GM12878 (cell line): Measurements from ENCODE around the gene METTL1. TPM values are rescaled to one million over a fixed set of nuclear protein-coding genes. Genes with fewer than 3 reads are reported as not detected.

Source experiments
- ATAC-seq: fragments of 200-7000 bp; cut with Tn5 transposase; 3 replicates; pipeline ENCODE4 v1.9.1; 2020; ENCODE audit warnings: mild to moderate bottlenecking, moderate library complexity
- BruUV-seq: library from RNA; stranded (reverse); fragments of 400-500 nt; replicated peaks from 2 replicates; lab custom pipeline; 2021; lab: Mats Ljungman, UMichigan
- CTCF ChIA-PET: fragments of 300-600 bp; sonication (Branson Sonifier 250); formaldehyde crosslinking; extraction: SDS; loops from one replicate; lab custom pipeline; 2021; ENCODE audit warnings: inconsistent platforms; lab: Yijun Ruan, JAX
- POLR2A ChIA-PET: fragments of 350-600 bp; formaldehyde crosslinking; extraction: SDS; loops from one replicate; lab custom pipeline; 2021; ENCODE audit warnings: inconsistent platforms; lab: Charles Lee
- RAD21 ChIA-PET: fragments of 300-600 bp; sonication (Branson Sonifier 250); formaldehyde crosslinking; loops from one replicate; lab custom pipeline; 2023; ENCODE audit warnings: antibody characterized with exemption; ENCODE audit not compliant: unreplicated experiment; lab: Charles Lee
- SMC1A ChIA-PET: fragments of 300-600 bp; sonication (Branson Sonifier 250); formaldehyde crosslinking; loops from one replicate; lab custom pipeline; 2023; ENCODE audit not compliant: unreplicated experiment, uncharacterized antibody; lab: Charles Lee
- DNase-seq: peaks from one replicate; pipeline ENCODE4 v3.0.0-alpha.2; 2011; ENCODE audit warnings: low read depth, low spot score
- FAIRE-seq: peaks from 3 replicates; lab custom pipeline; 2011; peaks lifted over from hg19 to GRCh38; lab: Jason Lieb, UNC
- H2AFZ ChIP-seq: 2 replicates; pipeline ENCODE4 v1.6.0; 2011; ENCODE audit warnings: low read depth, low read length, control low read depth; ENCODE audit not compliant: control insufficient read depth
- H3K27ac ChIP-seq: 2 replicates; pipeline ENCODE4 v1.5.1; 2011; ENCODE audit warnings: control low read depth; ENCODE audit not compliant: control insufficient read depth, insufficient read depth
- H3K27me3 ChIP-seq, 2 experiments: replicated peaks in 1 of 2; 2 replicates each; pipeline versions ENCODE4 v1.6.0 to v1.6.1; 2011; ENCODE audit warnings: low read length in 1 of 2; ENCODE audit not compliant: control insufficient read depth in 2 of 2, insufficient read depth in 2 of 2
- H3K36me3 ChIP-seq, 2 experiments: 2 replicates each; pipeline ENCODE4 v1.5.1; 2011; ENCODE audit warnings: low read length in 1 of 2; ENCODE audit not compliant: control insufficient read depth in 2 of 2, insufficient read depth in 2 of 2
- H3K4me1 ChIP-seq: 2 replicates; pipeline ENCODE4 v1.6.1; 2011; ENCODE audit warnings: mild to moderate bottlenecking, low read length, moderate library complexity, mixed read lengths; ENCODE audit not compliant: control insufficient read depth, insufficient read depth
- H3K4me2 ChIP-seq: 2 replicates; pipeline ENCODE4 v1.6.0; 2011; ENCODE audit warnings: control low read depth; ENCODE audit not compliant: control insufficient read depth, insufficient read depth
- H3K4me3 ChIP-seq: fragments of 200-600 bp; sonication (generic); 2 replicates; pipeline ENCODE4 v1.5.1; 2016
- H3K79me2 ChIP-seq: 2 replicates; pipeline ENCODE4 v1.6.0; 2011; ENCODE audit warnings: low read length; ENCODE audit not compliant: control insufficient read depth, insufficient read depth
- H3K9ac ChIP-seq: 2 replicates; pipeline ENCODE4 v1.8.0; 2011; ENCODE audit warnings: low read length, control low read depth, mixed read lengths; ENCODE audit not compliant: control insufficient read depth, insufficient read depth
- H3K9me3 ChIP-seq: replicated peaks from 3 replicates; pipeline ENCODE4 v1.5.1; 2011; ENCODE audit warnings: mild to moderate bottlenecking, low read length; ENCODE audit not compliant: control insufficient read depth, insufficient read depth
- H4K20me1 ChIP-seq: 2 replicates; pipeline ENCODE4 v1.6.0; 2011; ENCODE audit not compliant: control insufficient read depth, insufficient read depth
- ETV6 ChIP-seq, 2 experiments: fragments of 450-650 bp in 1 of 2; IDR thresholded peaks in 1 of 2; conservative IDR thresholded peaks in 1 of 2; 2 replicates each; pipeline ENCODE4 v1.6.1; 2014; ENCODE audit warnings: antibody characterized with exemption in 1 of 2, borderline replicate concordance in 1 of 2, low read depth in 1 of 2, mild to moderate bottlenecking in 1 of 2, moderate library complexity in 1 of 2
- IKZF2 ChIP-seq, 2 experiments: fragments of 450-650 bp; IDR thresholded peaks; 2 replicates each; pipeline ENCODE4 v1.6.1; 2017; ENCODE audit warnings: mild to moderate bottlenecking in 2 of 2, moderate library complexity in 2 of 2
- KDM1A ChIP-seq: fragments of 200-600 bp; sonication (generic); IDR thresholded peaks from 2 replicates; pipeline ENCODE4 v1.6.1; 2016; ENCODE audit warnings: borderline replicate concordance
- MTA2 ChIP-seq: fragments of 450-650 bp; IDR thresholded peaks from 2 replicates; pipeline ENCODE4 v1.6.1; 2016; ENCODE audit warnings: low read depth, mild to moderate bottlenecking, moderate library complexity
- MYB ChIP-seq: fragments of 150-350 bp; IDR thresholded peaks from 2 replicates; pipeline ENCODE4 v1.6.1; 2014; ENCODE audit warnings: mild to moderate bottlenecking, low read depth, low read length, borderline replicate concordance
- NFXL1 ChIP-seq: fragments of 450-650 bp; IDR thresholded peaks from 2 replicates; pipeline ENCODE4 v1.6.1; 2017; ENCODE audit warnings: antibody characterized with exemption, mild to moderate bottlenecking, borderline replicate concordance
- NFYA ChIP-seq: IDR thresholded peaks from 2 replicates; pipeline ENCODE4 v1.6.1; 2011; ENCODE audit warnings: low read depth, mild to moderate bottlenecking, low read length, improper control_type of control experiment, borderline replicate concordance
- NR2C1 ChIP-seq: fragments of 450-650 bp; IDR thresholded peaks from 2 replicates; pipeline ENCODE4 v1.6.1; 2017; ENCODE audit warnings: antibody characterized with exemption, mild to moderate bottlenecking, moderate library complexity
- POLR2AphosphoS5 ChIP-seq: IDR thresholded peaks from 2 replicates; pipeline ENCODE4 v1.6.1; 2011; ENCODE audit warnings: mild to moderate bottlenecking, low read length, inconsistent platforms
- RB1 ChIP-seq: fragments of 450-650 bp; formaldehyde crosslinking; IDR thresholded peaks from 2 replicates; pipeline ENCODE4 v1.6.1; 2017; ENCODE audit warnings: mild to moderate bottlenecking, borderline replicate concordance
- SIN3A ChIP-seq: IDR thresholded peaks from 2 replicates; pipeline ENCODE4 v1.6.1; 2012; ENCODE audit warnings: low read depth, low read length, improper control_type of control experiment
- SREBF2 ChIP-seq: IDR thresholded peaks from 2 replicates; pipeline ENCODE4 v1.6.1; 2012; ENCODE audit warnings: mild to moderate bottlenecking, low read length
- TCF12 ChIP-seq: IDR thresholded peaks from 2 replicates; pipeline ENCODE4 v1.6.1; 2011; ENCODE audit warnings: low read depth, mild to moderate bottlenecking, low read length
- YBX1 ChIP-seq: fragments of 450-650 bp; IDR thresholded peaks from 2 replicates; pipeline ENCODE4 v1.6.1; 2016; ENCODE audit warnings: antibody characterized with exemption
- ZZZ3 ChIP-seq: IDR thresholded peaks from 2 replicates; pipeline ENCODE4 v1.6.1; 2011; ENCODE audit warnings: low read depth; ENCODE audit not compliant: control insufficient read depth, insufficient read length
- WGBS: methylation state at CpG from one replicate; pipeline ENCODE4 v1.1.6; 2016; ENCODE audit warnings: low lambda C conversion rate; ENCODE audit not compliant: insufficient replicate concordance, insufficient coverage; ENCODE audit errors: missing lambda C conversion rate; 5-methylcytosine and 5-hydroxymethylcytosine counted together
- in situ Hi-C: fragments of 300-500 bp; cut with MboI; formaldehyde crosslinking; loops from 9 replicates; pipeline ENCODE4 v1.14.3; 2018; ENCODE audit warnings: mixed read lengths
- intact Hi-C: fragments of 100-400 bp; cut with micrococcal nuclease; formaldehyde crosslinking; loops from one replicate; pipeline ENCODE4 v1.14.2; 2022; ENCODE audit not compliant: unreplicated experiment
- polyA plus RNA-seq, 11 experiments: library from polyadenylated mRNA; depleted of rRNA in 4 of 11; unstranded in 6 of 11; stranded (reverse) in 5 of 11; fragments of >200 nt; fragmentation: Nextera tagmentation in 4 of 11; fragmentation: Illumina TruSeq in 1 of 11; extraction: Ambion mirVana in 4 of 11; extraction: Trizol in 1 of 11; gene quantifications; 1 replicate in 1 of 11; 2 replicates in 10 of 11; pipeline versions ENCODE4 v1.2.1 to v1.2.3, GENCODE V29; 2011 to 2016; ENCODE audit warnings: inconsistent platforms in 2 of 11, missing spikeins in 2 of 11, low read depth in 1 of 11
- total RNA-seq, 4 experiments: library from RNA; depleted of rRNA in 3 of 4; stranded (reverse); fragments of >200 nt in 3 of 4; fragmentation: Illumina TruSeq in 1 of 4; extraction: Trizol in 1 of 4; gene quantifications; 2 replicates each; pipeline versions ENCODE4 v1.2.1 to v1.2.3, GENCODE V29; 2013 to 2021

METTL1 gene
- total and polyA plus RNA-seq, 10 of the 15 experiments (the other 5 are each of a cell fraction or from before 2014, with no cell fraction given), result 11.3 to 44.3 (median 30.6) TPM

DNA sequence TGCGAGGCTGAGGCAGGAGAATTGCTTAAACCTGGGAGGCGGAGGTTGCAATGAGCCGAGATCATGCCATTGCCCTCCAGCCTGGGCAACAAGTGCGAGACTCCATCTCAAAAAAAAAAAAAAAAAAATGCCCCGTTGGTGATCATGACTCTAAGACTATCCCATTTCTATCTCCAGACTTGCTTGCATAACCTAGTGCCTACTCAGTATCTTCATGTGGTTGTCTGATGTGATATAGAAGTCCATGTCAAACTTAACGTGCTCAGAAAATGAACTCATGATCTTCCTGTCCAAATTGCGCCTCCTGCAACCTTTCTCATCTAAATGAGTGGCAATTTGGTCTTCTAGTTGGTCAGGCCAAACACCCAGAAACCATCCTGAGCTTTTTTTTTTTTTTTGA lies 6.0 kb upstream of the METTL1 start:
- Histone ChIP-seq H3K27ac (no peak overlapping the region), H2AFZ (no peak overlapping the region), H3K27me3 (no peaks in the 10 kb centered on the region), H3K4me3 (no peak overlapping the region), H4K20me1 (no peaks in the 10 kb centered on the region), H3K9ac (no peak overlapping the region), H3K4me2 (no peak overlapping the region), H3K4me1 (peaks cover 9% of the 10 kb centered on the region), H3K79me2 (peaks cover 4% of the 10 kb centered on the region), H3K36me3 (no peaks in the 10 kb centered on the region), H3K9me3 (no peaks in the 10 kb centered on the region)
- WGBS, result 91% methylated on average over 6 of the region's 7 CpGs
- RAD21 ChIA-PET, result interaction anchor here (0.6 kb wide), 1 partner anchor 127 kb away, joined by 4 read pairs; no protein-coding TSS in a partner anchor
- TF ChIP-seq TCF12 (no peak), MYB (no peak), POLR2AphosphoS5 (no peak), IKZF2 (IDR thresholded peaks at IDR 0.05) (no peak), RB1 (no peak), KDM1A (no peak), MTA2 (no peak), ETV6 (conservative IDR thresholded peaks at IDR 0.05 in 1 of 2, IDR thresholded peaks at IDR 0.05 in 1 of 2; ENCODE audit: borderline replicate concordance in 1 of 2, low read depth in 1 of 2) (no peak), NFYA (no peak), NFXL1 (no peak), SREBF2 (no peak), ZZZ3 (no peak), NR2C1 (no peak), YBX1 (no peak), SIN3A (no peak)
- CTCF ChIA-PET, result interaction anchor here (1.2 to 2.1 kb wide), 2 partner anchors 18 to 25 kb away, joined by 4 to 9 read pairs; no protein-coding TSS in a partner anchor
- no TSS peak for BruUV-seq
- POLR2A ChIA-PET, result no interaction called here
- DNase-seq, result no peak
- in situ Hi-C loops (no loop called here), intact Hi-C loops (no loop called here)
- no peak for FAIRE-seq
- ATAC-seq, result no peak
- SMC1A ChIA-PET, result no interaction called here
